Measurements from ENCODE around the gene THSD7A.

GRCh38 chr7:11753433-11753832 lies 78.6 kb downstream of the THSD7A start:
- TF ChIP-seq, protein P1, sequence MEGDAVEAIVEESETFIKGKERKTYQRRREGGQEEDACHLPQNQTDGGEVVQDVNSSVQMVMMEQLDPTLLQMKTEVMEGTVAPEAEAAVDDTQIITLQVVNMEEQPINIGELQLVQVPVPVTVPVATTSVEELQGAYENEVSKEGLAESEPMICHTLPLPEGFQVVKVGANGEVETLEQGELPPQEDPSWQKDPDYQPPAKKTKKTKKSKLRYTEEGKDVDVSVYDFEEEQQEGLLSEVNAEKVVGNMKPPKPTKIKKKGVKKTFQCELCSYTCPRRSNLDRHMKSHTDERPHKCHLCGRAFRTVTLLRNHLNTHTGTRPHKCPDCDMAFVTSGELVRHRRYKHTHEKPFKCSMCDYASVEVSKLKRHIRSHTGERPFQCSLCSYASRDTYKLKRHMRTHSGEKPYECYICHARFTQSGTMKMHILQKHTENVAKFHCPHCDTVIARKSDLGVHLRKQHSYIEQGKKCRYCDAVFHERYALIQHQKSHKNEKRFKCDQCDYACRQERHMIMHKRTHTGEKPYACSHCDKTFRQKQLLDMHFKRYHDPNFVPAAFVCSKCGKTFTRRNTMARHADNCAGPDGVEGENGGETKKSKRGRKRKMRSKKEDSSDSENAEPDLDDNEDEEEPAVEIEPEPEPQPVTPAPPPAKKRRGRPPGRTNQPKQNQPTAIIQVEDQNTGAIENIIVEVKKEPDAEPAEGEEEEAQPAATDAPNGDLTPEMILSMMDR (IDR thresholded peaks at IDR 0.05; ENCODE audit: poor library complexity), result no peak
- TF ChIP-seq EZH2 (IDR thresholded peaks at IDR 0.05; ENCODE audit: borderline replicate concordance) (no peak), EZH2phosphoT487 (IDR thresholded peaks at IDR 0.05; ENCODE audit: low read depth, severe bottlenecking, unreplicated experiment) (no peak)

Data from hepatocyte (in vitro differentiated cells).